ENCODE data around the gene CNIH2. TPM values are rescaled to one million over a fixed set of nuclear protein-coding genes. Genes with fewer than 3 reads are reported as not detected.

Gene CNIH2
- total and polyA plus RNA-seq, 7 donors = 0.05 TPM; not detected in 6

- H3K36me3 ChIP-seq (ENCODE audit: insufficient read depth in 1 of 2, low read depth in 1 of 2) = peaks cover 0 to 39% of the 10 kb centered on the region in 2 donors
- peaks cover 13% of the 10 kb centered on the region for H3K4me1 ChIP-seq
- no peak for TF ChIP-seq CTCF (IDR thresholded peaks at IDR 0.05)
- H3K27me3 ChIP-seq (ENCODE audit: insufficient read depth in 3 of 3, low read length in 2 of 3) = no peaks in the 10 kb centered on the region
- H3K4me3 ChIP-seq = no peak overlapping the region
- no peak for ATAC-seq
- H3K27ac ChIP-seq = no peak overlapping the region
- 66 to 71% (median 70%) methylated on average over 12 to 14 of the region's 14 CpGs for WGBS, 3 donors
- intact Hi-C loops (cut with DNase I) = no loop called here
- H3K9me3 ChIP-seq = no peaks in the 10 kb centered on the region
- DNase-seq = no peak
These were observed 35.7 kb upstream of the CNIH2 start for GRCh38 chr11:66242095-66242765.

- peaks cover 13% of the 10 kb centered on the region for H3K4me1 ChIP-seq
- H3K9me3 ChIP-seq = no peaks in the 10 kb centered on the region
- no peak overlapping the region for H3K27ac ChIP-seq
- intact Hi-C loops (cut with DNase I) = no loop called here
- no peak overlapping the region for H3K4me3 ChIP-seq
- DNase-seq (no peak), ATAC-seq (no peak)
- no peaks in the 10 kb centered on the region for H3K27me3 ChIP-seq (ENCODE audit: insufficient read depth in 3 of 3, low read length in 2 of 3)
- no peak for TF ChIP-seq CTCF (IDR thresholded peaks at IDR 0.05)
- WGBS, 3 donors = 80 to 83% (median 80%) methylated on average over 13 of the region's 13 CpGs
- H3K36me3 ChIP-seq (ENCODE audit: insufficient read depth in 1 of 2, low read depth in 1 of 2) = peaks cover 0 to 22% of the 10 kb centered on the region in 2 donors
These were observed 34.0 kb upstream of the CNIH2 start for GRCh38 chr11:66243782-66244535.

GRCh38 chr11:66247295-66247694 is 30.7 kb upstream of the CNIH2 start:
- 87 to 93% (median 90%) methylated on average over 4 of the region's 4 CpGs for WGBS, 3 donors
- Histone ChIP-seq H3K9me3 (no peaks in the 10 kb centered on the region), H3K36me3 (ENCODE audit: insufficient read depth in 1 of 2, low read depth in 1 of 2) (peaks cover 0 to 7% of the 10 kb centered on the region in 2 donors), H3K27me3 (ENCODE audit: insufficient read depth in 3 of 3, low read length in 2 of 3) (no peaks in the 10 kb centered on the region), H3K4me1 (no peaks in the 10 kb centered on the region), H3K4me3 (no peak overlapping the region), H3K27ac (no peak overlapping the region)
- TF ChIP-seq CTCF (IDR thresholded peaks at IDR 0.05) = no peak
- intact Hi-C loops (cut with DNase I) = no loop called here
- no peak for DNase-seq
- no peak for ATAC-seq

- 84 to 92% (median 87%) methylated on average over 3 of the region's 3 CpGs for WGBS, 3 donors
- intact Hi-C loops (cut with DNase I) = no loop called here
- peaks cover 0 to 4% of the 10 kb centered on the region in 2 donors for H3K36me3 ChIP-seq (ENCODE audit: insufficient read depth in 1 of 2, low read depth in 1 of 2)
- no peak overlapping the region for H3K4me3 ChIP-seq
- H3K9me3 ChIP-seq = no peaks in the 10 kb centered on the region
- H3K27me3 ChIP-seq (ENCODE audit: insufficient read depth in 3 of 3, low read length in 2 of 3) = no peaks in the 10 kb centered on the region
- no peak for TF ChIP-seq CTCF (IDR thresholded peaks at IDR 0.05)
- DNase-seq = no peak
- no peak overlapping the region for H3K27ac ChIP-seq
- ATAC-seq = no peak
- H3K4me1 ChIP-seq = no peaks in the 10 kb centered on the region
These were observed 30.2 kb upstream of the CNIH2 start for GRCh38 chr11:66247801-66248200.
